PFSK-1 (cell line): ENCODE measurements around the gene MCRIP1.

ENCODE experiments used
- FOXP2 ChIP-seq: optimal IDR thresholded peaks from 2 replicates; pipeline ENCODE3; 2011; ENCODE audit warnings: borderline replicate concordance, control low read depth, inconsistent platforms; ENCODE audit not compliant: insufficient read depth; ENCODE audit errors: extremely low read length, extremely low read depth
- POLR2AphosphoS5 ChIP-seq: IDR thresholded peaks from 2 replicates; pipeline ENCODE4 v1.6.1; 2012; ENCODE audit warnings: low read depth, mild to moderate bottlenecking, control low read depth, low read length, moderate library complexity
- REST ChIP-seq, 2 experiments: IDR thresholded peaks; 2 replicates each; pipeline versions ENCODE4 v1.6.1 to v1.8.0; 2011 to 2012; ENCODE audit warnings: low read depth in 2 of 2, low read length in 2 of 2, control low read depth in 1 of 2, inconsistent platforms in 1 of 2, mild to moderate bottlenecking in 1 of 2, moderate library complexity in 1 of 2; ENCODE audit not compliant: insufficient read depth in 1 of 2
- TAF1 ChIP-seq: IDR thresholded peaks from 2 replicates; pipeline ENCODE4 v1.6.1; 2012; ENCODE audit warnings: low read length, control low read depth, borderline replicate concordance; ENCODE audit not compliant: insufficient read depth

- no peak for TF ChIP-seq TAF1
- no peak for TF ChIP-seq REST (IDR thresholded peaks at IDR 0.05; ENCODE audit: insufficient read depth in 1 of 2, low read depth in 2 of 2, low read length in 2 of 2)
- peak; percentile 57; the same call in 1 of the 2 replicates for TF ChIP-seq POLR2AphosphoS5
- no peak for TF ChIP-seq FOXP2
These were observed 35.7 kb upstream of the MCRIP1 start for GRCh38 chr17:81868674-81869220.
